ENCODE data around the gene PLXNA2.

Gene PLXNA2

GRCh38 chr1:208209286-208209685 is 34.9 kb downstream of the PLXNA2 start:
- Histone ChIP-seq H3K4me3 (ENCODE audit: low read length) (no peak overlapping the region), H3K4me1 (ENCODE audit: insufficient read depth, low read length) (peaks cover 9% of the 10 kb centered on the region), H2AFZ (ENCODE audit: low read depth, low read length) (no peak overlapping the region), H3K9me3 (ENCODE audit: low read length) (no peaks in the 10 kb centered on the region), H3K36me3 (ENCODE audit: insufficient read depth, low read length) (peaks cover 18% of the 10 kb centered on the region), H3K27me3 (ENCODE audit: insufficient read depth, low read length) (no peaks in the 10 kb centered on the region)

GRCh38 chr1:208208132-208208487 is 36.1 kb downstream of the PLXNA2 start:
- Histone ChIP-seq H3K4me3 (ENCODE audit: low read length) (no peak overlapping the region), H3K9me3 (ENCODE audit: low read length) (no peaks in the 10 kb centered on the region), H3K4me1 (ENCODE audit: insufficient read depth, low read length) (peaks cover 9% of the 10 kb centered on the region), H3K36me3 (ENCODE audit: insufficient read depth, low read length) (peaks cover 18% of the 10 kb centered on the region), H3K27me3 (ENCODE audit: insufficient read depth, low read length) (no peaks in the 10 kb centered on the region), H2AFZ (ENCODE audit: low read depth, low read length) (no peak overlapping the region)

- H3K27me3 ChIP-seq (ENCODE audit: insufficient read depth, low read length) = no peaks in the 10 kb centered on the region
- no peak overlapping the region for H2AFZ ChIP-seq (ENCODE audit: low read depth, low read length)
- no peak overlapping the region for H3K4me3 ChIP-seq (ENCODE audit: low read length)
- no peaks in the 10 kb centered on the region for H3K9me3 ChIP-seq (ENCODE audit: low read length)
- peaks cover 18% of the 10 kb centered on the region for H3K36me3 ChIP-seq (ENCODE audit: insufficient read depth, low read length)
- peaks cover 10% of the 10 kb centered on the region for H3K4me1 ChIP-seq (ENCODE audit: insufficient read depth, low read length)
Measured at GRCh38 chr1:208207388-208208131, 36.6 kb downstream of the PLXNA2 start.

- Histone ChIP-seq H3K36me3 (ENCODE audit: insufficient read depth, low read length) (peaks cover 17% of the 10 kb centered on the region), H2AFZ (ENCODE audit: low read depth, low read length) (no peak overlapping the region), H3K4me3 (ENCODE audit: low read length) (no peak overlapping the region), H3K9me3 (ENCODE audit: low read length) (no peaks in the 10 kb centered on the region), H3K27me3 (ENCODE audit: insufficient read depth, low read length) (no peaks in the 10 kb centered on the region), H3K4me1 (ENCODE audit: insufficient read depth, low read length) (peaks cover 19% of the 10 kb centered on the region)
Measured at GRCh38 chr1:208206092-208206698, 38.0 kb downstream of the PLXNA2 start.

- peaks cover 24% of the 10 kb centered on the region for H3K4me1 ChIP-seq (ENCODE audit: insufficient read depth, low read length)
- no peaks in the 10 kb centered on the region for H3K9me3 ChIP-seq (ENCODE audit: low read length)
- H3K4me3 ChIP-seq (ENCODE audit: low read length) = no peak overlapping the region
- peaks cover 17% of the 10 kb centered on the region for H3K36me3 ChIP-seq (ENCODE audit: insufficient read depth, low read length)
- H3K27me3 ChIP-seq (ENCODE audit: insufficient read depth, low read length) = no peaks in the 10 kb centered on the region
- no peak overlapping the region for H2AFZ ChIP-seq (ENCODE audit: low read depth, low read length)
Measured at GRCh38 chr1:208205216-208206013, 38.8 kb downstream of the PLXNA2 start.

- H3K36me3 ChIP-seq (ENCODE audit: insufficient read depth, low read length) = peaks cover 17% of the 10 kb centered on the region
Measured at GRCh38 chr1:208204779-208205178, 39.4 kb downstream of the PLXNA2 start.

GRCh38 chr1:208203848-208204609 is 40.2 kb downstream of the PLXNA2 start:
- Histone ChIP-seq H3K27me3 (ENCODE audit: insufficient read depth, low read length) (no peaks in the 10 kb centered on the region), H3K36me3 (ENCODE audit: insufficient read depth, low read length) (peaks cover 10% of the 10 kb centered on the region), H3K4me1 (ENCODE audit: insufficient read depth, low read length) (peaks cover 30% of the 10 kb centered on the region)

More at GRCh38 chr1:208204779-208205178, 39.4 kb downstream of the PLXNA2 start:
- Histone ChIP-seq H3K4me3 (ENCODE audit: low read length) (no peak overlapping the region), H3K9me3 (ENCODE audit: low read length) (no peaks in the 10 kb centered on the region), H3K4me1 (ENCODE audit: insufficient read depth, low read length) (peaks cover 26% of the 10 kb centered on the region), H2AFZ (ENCODE audit: low read depth, low read length) (no peak overlapping the region), H3K27me3 (ENCODE audit: insufficient read depth, low read length) (no peaks in the 10 kb centered on the region)

GRCh38 chr1:208203127-208203847 is 40.9 kb downstream of the PLXNA2 start:
- no peak overlapping the region for H2AFZ ChIP-seq (ENCODE audit: low read depth, low read length)
- no peaks in the 10 kb centered on the region for H3K27me3 ChIP-seq (ENCODE audit: insufficient read depth, low read length)
- H3K4me1 ChIP-seq (ENCODE audit: insufficient read depth, low read length) = peaks cover 38% of the 10 kb centered on the region
- no peak overlapping the region for H3K4me3 ChIP-seq (ENCODE audit: low read length)
- no peaks in the 10 kb centered on the region for H3K9me3 ChIP-seq (ENCODE audit: low read length)
- H3K36me3 ChIP-seq (ENCODE audit: insufficient read depth, low read length) = peaks cover 10% of the 10 kb centered on the region

More at GRCh38 chr1:208203848-208204609, 40.2 kb downstream of the PLXNA2 start:
- Histone ChIP-seq H2AFZ (ENCODE audit: low read depth, low read length) (no peak overlapping the region), H3K9me3 (ENCODE audit: low read length) (no peaks in the 10 kb centered on the region), H3K4me3 (ENCODE audit: low read length) (no peak overlapping the region)

- Histone ChIP-seq H3K36me3 (ENCODE audit: insufficient read depth, low read length) (peaks cover 5% of the 10 kb centered on the region), H3K4me3 (ENCODE audit: low read length) (no peak overlapping the region), H2AFZ (ENCODE audit: low read depth, low read length) (no peak overlapping the region), H3K4me1 (ENCODE audit: insufficient read depth, low read length) (peaks cover 40% of the 10 kb centered on the region), H3K9me3 (ENCODE audit: low read length) (no peaks in the 10 kb centered on the region), H3K27me3 (ENCODE audit: insufficient read depth, low read length) (no peaks in the 10 kb centered on the region)
Measured at GRCh38 chr1:208202333-208202995, 41.7 kb downstream of the PLXNA2 start.

GRCh38 chr1:208201229-208201628 is 43.0 kb downstream of the PLXNA2 start:
- Histone ChIP-seq H3K9me3 (ENCODE audit: low read length) (no peaks in the 10 kb centered on the region), H3K36me3 (ENCODE audit: insufficient read depth, low read length) (peaks cover 2% of the 10 kb centered on the region), H3K4me3 (ENCODE audit: low read length) (no peak overlapping the region), H3K27me3 (ENCODE audit: insufficient read depth, low read length) (no peaks in the 10 kb centered on the region), H2AFZ (ENCODE audit: low read depth, low read length) (no peak overlapping the region), H3K4me1 (ENCODE audit: insufficient read depth, low read length) (peaks cover 49% of the 10 kb centered on the region)

GRCh38 chr1:208200116-208200515 is 44.1 kb downstream of the PLXNA2 start:
- Histone ChIP-seq H3K4me3 (ENCODE audit: low read length) (no peak overlapping the region), H3K27me3 (ENCODE audit: insufficient read depth, low read length) (no peaks in the 10 kb centered on the region), H3K4me1 (ENCODE audit: insufficient read depth, low read length) (peaks cover 50% of the 10 kb centered on the region), H3K36me3 (ENCODE audit: insufficient read depth, low read length) (no peaks in the 10 kb centered on the region), H2AFZ (ENCODE audit: low read depth, low read length) (no peak overlapping the region), H3K9me3 (ENCODE audit: low read length) (no peaks in the 10 kb centered on the region)

- Histone ChIP-seq H3K4me1 (ENCODE audit: insufficient read depth, low read length) (peaks cover 50% of the 10 kb centered on the region), H3K27me3 (ENCODE audit: insufficient read depth, low read length) (no peaks in the 10 kb centered on the region), H3K4me3 (ENCODE audit: low read length) (no peak overlapping the region), H2AFZ (ENCODE audit: low read depth, low read length) (no peak overlapping the region), H3K36me3 (ENCODE audit: insufficient read depth, low read length) (no peaks in the 10 kb centered on the region), H3K9me3 (ENCODE audit: low read length) (no peaks in the 10 kb centered on the region)
Measured at GRCh38 chr1:208198236-208198635, 45.9 kb downstream of the PLXNA2 start.

All from neuron (in vitro differentiated cells).